Astrocyte (in vitro differentiated cells and primary cell): Measurements from ENCODE around the gene SNX22. TPM values are rescaled to one million over a fixed set of nuclear protein-coding genes. Genes with fewer than 3 reads are reported as not detected.
"Not testable (repeated sequence)": the region's sequence is repeated elsewhere in the genome, so short reads cannot be mapped to it uniquely, and the experiment has no call there.

Experiments used
- DNase-seq: peaks from one replicate; pipeline ENCODE4 v3.0.0-alpha.2; 2010; ENCODE audit warnings: low read depth
- FAIRE-seq: peaks from 2 replicates; lab custom pipeline; 2011; peaks lifted over from hg19 to GRCh38; lab: Jason Lieb, UNC
- H2AFZ ChIP-seq: 2 replicates; pipeline ENCODE4 v1.6.0; 2012; ENCODE audit warnings: low read depth, low read length, inconsistent platforms
- H3K27ac ChIP-seq: 2 replicates; pipeline ENCODE4 v1.5.1; 2011; ENCODE audit warnings: low read depth, low read length, inconsistent platforms
- H3K27me3 ChIP-seq: 2 replicates; pipeline ENCODE4 v1.6.0; 2011; ENCODE audit warnings: low read length, inconsistent platforms; ENCODE audit not compliant: insufficient read depth
- H3K36me3 ChIP-seq: 2 replicates; pipeline ENCODE4 v1.5.1; 2011; ENCODE audit warnings: low read length, inconsistent platforms; ENCODE audit not compliant: insufficient read depth
- H3K4me1 ChIP-seq: 2 replicates; pipeline ENCODE4 v1.5.1; 2011; ENCODE audit warnings: low read length, inconsistent platforms; ENCODE audit not compliant: insufficient read depth
- H3K4me2 ChIP-seq: 2 replicates; pipeline ENCODE4 v1.6.0; 2012; ENCODE audit warnings: low read length, inconsistent platforms
- H3K4me3 ChIP-seq: 2 replicates; pipeline ENCODE4 v1.5.1; 2011; ENCODE audit warnings: low read depth, mild to moderate bottlenecking, low read length, inconsistent platforms; ENCODE audit not compliant: insufficient read depth
- H3K79me2 ChIP-seq: 2 replicates; pipeline ENCODE4 v1.6.0; 2012; ENCODE audit warnings: mild to moderate bottlenecking, low read length, inconsistent platforms; ENCODE audit not compliant: insufficient read depth
- H3K9ac ChIP-seq: 2 replicates; pipeline ENCODE4 v1.6.0; 2012; ENCODE audit warnings: mild to moderate bottlenecking, low read length, inconsistent platforms
- H3K9me3 ChIP-seq: 2 replicates; pipeline ENCODE4 v1.5.1; 2012; ENCODE audit warnings: low read depth, mild to moderate bottlenecking, low read length, inconsistent platforms; ENCODE audit not compliant: insufficient read depth
- H4K20me1 ChIP-seq: 2 replicates; pipeline ENCODE4 v1.6.0; 2012; ENCODE audit warnings: low read length, inconsistent platforms; ENCODE audit not compliant: insufficient read depth
- H3K27ac Mint-ChIP-seq: one replicate; pipeline ENCODE4 v1.8.0; 2021; ENCODE audit warnings: mild to moderate bottlenecking, mixed read lengths; ENCODE audit not compliant: unreplicated experiment
- H3K27me3 Mint-ChIP-seq: one replicate; pipeline ENCODE4 v1.8.0; 2021; ENCODE audit warnings: low read depth, mixed read lengths; ENCODE audit not compliant: unreplicated experiment
- H3K36me3 Mint-ChIP-seq: one replicate; pipeline ENCODE4 v1.8.0; 2021; ENCODE audit warnings: low read depth, mixed read lengths; ENCODE audit not compliant: unreplicated experiment
- H3K4me1 Mint-ChIP-seq: one replicate; pipeline ENCODE4 v1.8.0; 2021; ENCODE audit warnings: low read depth, mixed read lengths; ENCODE audit not compliant: unreplicated experiment
- H3K4me3 Mint-ChIP-seq: one replicate; pipeline ENCODE4 v1.8.0; 2021; ENCODE audit warnings: mild to moderate bottlenecking, moderate library complexity, mixed read lengths; ENCODE audit not compliant: unreplicated experiment
- H3K9me3 Mint-ChIP-seq: one replicate; pipeline ENCODE4 v1.8.0; 2021; ENCODE audit warnings: mild to moderate bottlenecking, mixed read lengths; ENCODE audit not compliant: unreplicated experiment
- EZH2 ChIP-seq: IDR thresholded peaks from 2 replicates; pipeline ENCODE4 v1.6.1; 2012; ENCODE audit warnings: mild to moderate bottlenecking, low read length, inconsistent platforms; ENCODE audit not compliant: insufficient read depth
- total RNA-seq: library from RNA; stranded (reverse); gene quantifications from 2 replicates; pipeline ENCODE4 v1.2.1, GENCODE V29; 2021
- TF ChIP-seq, protein P1 (sequence below): IDR thresholded peaks from 2 replicates; pipeline ENCODE4 v1.5.1; 2011; ENCODE audit warnings: low read depth, mild to moderate bottlenecking, inconsistent platforms, low read length, moderate library complexity; ENCODE audit not compliant: insufficient read depth

Gene SNX22
- total RNA-seq, 1 donor from 2014 or later, result 0.27 TPM

- peaks cover 64% of the 10 kb centered on the region for H4K20me1 ChIP-seq
- no peaks in the 10 kb centered on the region for H3K4me1 ChIP-seq
- Mint-ChIP-seq H3K4me3 (no peak overlapping the region), H3K36me3 (peaks cover 14% of the 10 kb centered on the region), H3K27ac (no peak overlapping the region), H3K9me3 (no peaks in the 10 kb centered on the region), H3K4me1 (peaks cover 28% of the 10 kb centered on the region), H3K27me3 (no peaks in the 10 kb centered on the region)
- H3K27me3 ChIP-seq, result no peaks in the 10 kb centered on the region
- H3K27ac ChIP-seq, result no peak overlapping the region
- FAIRE-seq (no peak), DNase-seq (no peak)
- no peak overlapping the region for H3K4me2 ChIP-seq
- H3K9me3 ChIP-seq, result no peaks in the 10 kb centered on the region
- TF ChIP-seq EZH2, result no peak
- TF ChIP-seq, protein P1, sequence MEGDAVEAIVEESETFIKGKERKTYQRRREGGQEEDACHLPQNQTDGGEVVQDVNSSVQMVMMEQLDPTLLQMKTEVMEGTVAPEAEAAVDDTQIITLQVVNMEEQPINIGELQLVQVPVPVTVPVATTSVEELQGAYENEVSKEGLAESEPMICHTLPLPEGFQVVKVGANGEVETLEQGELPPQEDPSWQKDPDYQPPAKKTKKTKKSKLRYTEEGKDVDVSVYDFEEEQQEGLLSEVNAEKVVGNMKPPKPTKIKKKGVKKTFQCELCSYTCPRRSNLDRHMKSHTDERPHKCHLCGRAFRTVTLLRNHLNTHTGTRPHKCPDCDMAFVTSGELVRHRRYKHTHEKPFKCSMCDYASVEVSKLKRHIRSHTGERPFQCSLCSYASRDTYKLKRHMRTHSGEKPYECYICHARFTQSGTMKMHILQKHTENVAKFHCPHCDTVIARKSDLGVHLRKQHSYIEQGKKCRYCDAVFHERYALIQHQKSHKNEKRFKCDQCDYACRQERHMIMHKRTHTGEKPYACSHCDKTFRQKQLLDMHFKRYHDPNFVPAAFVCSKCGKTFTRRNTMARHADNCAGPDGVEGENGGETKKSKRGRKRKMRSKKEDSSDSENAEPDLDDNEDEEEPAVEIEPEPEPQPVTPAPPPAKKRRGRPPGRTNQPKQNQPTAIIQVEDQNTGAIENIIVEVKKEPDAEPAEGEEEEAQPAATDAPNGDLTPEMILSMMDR, result no peak
- no peak overlapping the region for H3K4me3 ChIP-seq
- peaks cover 57% of the 10 kb centered on the region for H3K79me2 ChIP-seq
- no peak overlapping the region for H3K9ac ChIP-seq
- H3K36me3 ChIP-seq, result peaks cover 20% of the 10 kb centered on the region
- H2AFZ ChIP-seq, result no peak overlapping the region
Measured at GRCh38 chr15:64112073-64112772, 39.3 kb upstream of the SNX22 start.

- Mint-ChIP-seq H3K36me3 (peaks cover 14% of the 10 kb centered on the region), H3K27me3 (no peaks in the 10 kb centered on the region), H3K4me1 (peaks cover 28% of the 10 kb centered on the region), H3K27ac (no peak overlapping the region), H3K4me3 (no peak overlapping the region), H3K9me3 (no peaks in the 10 kb centered on the region)
- Histone ChIP-seq H2AFZ (no peak overlapping the region), H3K4me1 (no peaks in the 10 kb centered on the region), H3K9me3 (no peaks in the 10 kb centered on the region), H3K36me3 (peaks cover 24% of the 10 kb centered on the region), H3K4me3 (no peak overlapping the region), H3K4me2 (no peak overlapping the region), H3K9ac (no peak overlapping the region), H3K79me2 (peaks cover 51% of the 10 kb centered on the region), H4K20me1 (peaks cover 59% of the 10 kb centered on the region), H3K27ac (no peak overlapping the region), H3K27me3 (no peaks in the 10 kb centered on the region)
- FAIRE-seq, result no peak
- no peak for DNase-seq
- TF ChIP-seq, protein P1, result no peak
- no peak for TF ChIP-seq EZH2
Measured at GRCh38 chr15:64112904-64113303, 38.6 kb upstream of the SNX22 start.

GRCh38 chr15:64117759-64118487 lies 33.6 kb upstream of the SNX22 start:
- Mint-ChIP-seq H3K9me3 (no peaks in the 10 kb centered on the region), H3K4me3 (no peak overlapping the region), H3K4me1 (peaks cover 9% of the 10 kb centered on the region), H3K27ac (no peak overlapping the region), H3K27me3 (no peaks in the 10 kb centered on the region), H3K36me3 (peaks cover 22% of the 10 kb centered on the region)
- Histone ChIP-seq H3K27ac (no peak overlapping the region), H3K27me3 (no peaks in the 10 kb centered on the region), H4K20me1 (peaks cover 19% of the 10 kb centered on the region), H3K36me3 (peaks cover 41% of the 10 kb centered on the region), H3K4me1 (no peaks in the 10 kb centered on the region), H3K79me2 (peaks cover 3% of the 10 kb centered on the region), H3K9me3 (no peaks in the 10 kb centered on the region), H2AFZ (no peak overlapping the region), H3K9ac (no peak overlapping the region), H3K4me3 (no peak overlapping the region), H3K4me2 (no peak overlapping the region)
- FAIRE-seq, result no peak
- TF ChIP-seq, protein P1, result no peak
- TF ChIP-seq EZH2, result no peak
- no peak for DNase-seq

DNA sequence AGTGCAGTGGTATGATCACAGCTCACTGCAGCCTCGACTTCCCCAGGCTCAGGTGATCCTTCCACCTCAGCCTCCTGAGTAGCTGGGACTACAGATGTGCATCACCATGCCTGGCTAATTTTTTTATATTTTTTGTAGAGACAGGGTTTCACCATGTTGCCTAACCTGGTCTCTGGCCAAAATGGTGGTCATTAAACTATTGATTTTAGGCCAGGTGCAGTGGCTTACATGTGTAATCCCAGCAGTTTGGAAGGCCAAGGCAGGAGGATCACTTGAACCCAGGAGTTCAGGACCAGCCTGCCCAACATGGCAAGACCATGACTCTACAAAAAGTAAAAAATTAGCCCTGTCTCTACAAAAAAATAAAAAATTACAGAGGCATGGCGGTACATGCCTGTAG lies 31.2 kb upstream of the SNX22 start:
- H3K27ac Mint-ChIP-seq, H3K9me3 ChIP-seq: not testable (repeated sequence)

More for the DNA sequence above, 31.2 kb upstream of the SNX22 start:
- H3K4me1 Mint-ChIP-seq, H3K4me3 Mint-ChIP-seq, H3K27me3 Mint-ChIP-seq, H3K27ac ChIP-seq, H2AFZ ChIP-seq, FAIRE-seq, DNase-seq, H3K9me3 Mint-ChIP-seq, H3K4me1 ChIP-seq, H3K79me2 ChIP-seq, H3K9ac ChIP-seq, H3K4me3 ChIP-seq, H3K27me3 ChIP-seq, H3K4me2 ChIP-seq: not testable (repeated sequence)
- peaks cover 11% of the 10 kb centered on the region for H3K36me3 Mint-ChIP-seq
- peaks cover 15% of the 10 kb centered on the region for H4K20me1 ChIP-seq
- peaks cover 34% of the 10 kb centered on the region for H3K36me3 ChIP-seq
